A549 (cell line): ENCODE measurements around the gene MYO5C.

Experiments used
- CTCF ChIP-seq: fragments of >200 bp; sonication (Bioruptor Twin); formaldehyde crosslinking; IDR thresholded peaks from 3 replicates; pipeline ENCODE4 v1.5.1; 2016
- USF2 ChIP-seq: fragments of 450-650 bp; IDR thresholded peaks from 2 replicates; pipeline ENCODE4 v1.6.1; 2014; ENCODE audit warnings: antibody characterized with exemption
- ZC3H11A ChIP-seq: fragments of 450-650 bp; IDR thresholded peaks from 2 replicates; pipeline ENCODE4 v1.6.1; 2014; ENCODE audit warnings: antibody characterized with exemption, mild to moderate bottlenecking
- TF ChIP-seq, protein P1 (sequence below): IDR thresholded peaks from 2 replicates; pipeline ENCODE4 v1.6.1; 2012
- TF ChIP-seq, protein P2 (sequence below): fragments of >200 bp; sonication (Bioruptor Twin); formaldehyde crosslinking; IDR thresholded peaks from 3 replicates; pipeline ENCODE4 v1.6.1; 2016

DNA sequence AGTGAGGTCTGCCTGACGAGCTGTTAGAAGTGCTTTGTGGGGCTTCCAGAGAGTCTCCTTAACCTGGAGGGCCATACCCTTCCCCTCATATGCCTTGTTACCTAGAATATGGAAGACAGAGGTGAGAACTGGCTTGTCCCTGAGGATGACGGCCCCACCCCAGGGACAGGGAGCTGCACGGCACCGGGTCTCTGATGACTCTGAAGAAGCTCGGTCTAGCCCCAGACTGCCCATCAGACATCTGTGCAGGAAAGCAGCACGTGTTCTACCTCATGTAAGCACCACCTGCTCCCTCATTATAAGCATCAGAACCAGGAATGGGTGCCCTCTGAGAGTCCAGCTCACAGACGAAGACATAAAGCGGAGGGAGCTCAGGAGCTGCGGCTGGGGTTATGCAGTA, 18.0 kb downstream of the MYO5C start:
- TF ChIP-seq ZC3H11A (no peak), CTCF (no peak), USF2 (no peak)
- TF ChIP-seq, protein P1, sequence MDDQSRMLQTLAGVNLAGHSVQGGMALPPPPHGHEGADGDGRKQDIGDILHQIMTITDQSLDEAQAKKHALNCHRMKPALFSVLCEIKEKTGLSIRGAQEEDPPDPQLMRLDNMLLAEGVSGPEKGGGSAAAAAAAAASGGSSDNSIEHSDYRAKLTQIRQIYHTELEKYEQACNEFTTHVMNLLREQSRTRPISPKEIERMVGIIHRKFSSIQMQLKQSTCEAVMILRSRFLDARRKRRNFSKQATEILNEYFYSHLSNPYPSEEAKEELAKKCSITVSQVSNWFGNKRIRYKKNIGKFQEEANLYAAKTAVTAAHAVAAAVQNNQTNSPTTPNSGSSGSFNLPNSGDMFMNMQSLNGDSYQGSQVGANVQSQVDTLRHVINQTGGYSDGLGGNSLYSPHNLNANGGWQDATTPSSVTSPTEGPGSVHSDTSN, result no peak
- TF ChIP-seq, protein P2, sequence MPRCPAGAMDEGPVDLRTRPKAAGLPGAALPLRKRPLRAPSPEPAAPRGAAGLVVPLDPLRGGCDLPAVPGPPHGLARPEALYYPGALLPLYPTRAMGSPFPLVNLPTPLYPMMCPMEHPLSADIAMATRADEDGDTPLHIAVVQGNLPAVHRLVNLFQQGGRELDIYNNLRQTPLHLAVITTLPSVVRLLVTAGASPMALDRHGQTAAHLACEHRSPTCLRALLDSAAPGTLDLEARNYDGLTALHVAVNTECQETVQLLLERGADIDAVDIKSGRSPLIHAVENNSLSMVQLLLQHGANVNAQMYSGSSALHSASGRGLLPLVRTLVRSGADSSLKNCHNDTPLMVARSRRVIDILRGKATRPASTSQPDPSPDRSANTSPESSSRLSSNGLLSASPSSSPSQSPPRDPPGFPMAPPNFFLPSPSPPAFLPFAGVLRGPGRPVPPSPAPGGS, result no peak
